Brain microvascular endothelial cell (primary cell): ENCODE data around the gene DHX30.

Experiments used
- DNase-seq: peaks from one replicate; pipeline ENCODE4 v3.0.0-alpha.2; 2020
- H3K27ac ChIP-seq: fragments of 250-450 bp; sonication (Bioruptor Pico); 2 replicates; pipeline ENCODE4 v1.5.1; 2020; ENCODE audit warnings: mild to moderate bottlenecking, moderate library complexity
- H3K27me3 ChIP-seq: fragments of 250-450 bp; sonication (Bioruptor Pico); replicated peaks from 2 replicates; pipeline ENCODE4 v1.5.1; 2020; ENCODE audit warnings: mild to moderate bottlenecking
- H3K36me3 ChIP-seq: fragments of 250-450 bp; sonication (Bioruptor Pico); replicated peaks from 2 replicates; pipeline ENCODE4 v1.5.1; 2020; ENCODE audit warnings: mild to moderate bottlenecking
- H3K4me3 ChIP-seq: 2 replicates; pipeline ENCODE4 v1.5.1; 2011; ENCODE audit warnings: low read depth, mild to moderate bottlenecking, control low read depth, low read length, moderate library complexity
- CTCF ChIP-seq: IDR thresholded peaks from 2 replicates; pipeline ENCODE4 v1.5.1; 2011; ENCODE audit warnings: low read depth, mild to moderate bottlenecking, moderate library complexity, low read length, control low read depth, inconsistent platforms; ENCODE audit errors: missing control alignments
- in situ Hi-C: cut with HindIII; loops from 2 replicates; pipeline ENCODE4 v1.10.0; 2017; ENCODE audit warnings: low sequenced_read_pairs, low pct_ligation_motif_present

DHX30 gene

DNA sequence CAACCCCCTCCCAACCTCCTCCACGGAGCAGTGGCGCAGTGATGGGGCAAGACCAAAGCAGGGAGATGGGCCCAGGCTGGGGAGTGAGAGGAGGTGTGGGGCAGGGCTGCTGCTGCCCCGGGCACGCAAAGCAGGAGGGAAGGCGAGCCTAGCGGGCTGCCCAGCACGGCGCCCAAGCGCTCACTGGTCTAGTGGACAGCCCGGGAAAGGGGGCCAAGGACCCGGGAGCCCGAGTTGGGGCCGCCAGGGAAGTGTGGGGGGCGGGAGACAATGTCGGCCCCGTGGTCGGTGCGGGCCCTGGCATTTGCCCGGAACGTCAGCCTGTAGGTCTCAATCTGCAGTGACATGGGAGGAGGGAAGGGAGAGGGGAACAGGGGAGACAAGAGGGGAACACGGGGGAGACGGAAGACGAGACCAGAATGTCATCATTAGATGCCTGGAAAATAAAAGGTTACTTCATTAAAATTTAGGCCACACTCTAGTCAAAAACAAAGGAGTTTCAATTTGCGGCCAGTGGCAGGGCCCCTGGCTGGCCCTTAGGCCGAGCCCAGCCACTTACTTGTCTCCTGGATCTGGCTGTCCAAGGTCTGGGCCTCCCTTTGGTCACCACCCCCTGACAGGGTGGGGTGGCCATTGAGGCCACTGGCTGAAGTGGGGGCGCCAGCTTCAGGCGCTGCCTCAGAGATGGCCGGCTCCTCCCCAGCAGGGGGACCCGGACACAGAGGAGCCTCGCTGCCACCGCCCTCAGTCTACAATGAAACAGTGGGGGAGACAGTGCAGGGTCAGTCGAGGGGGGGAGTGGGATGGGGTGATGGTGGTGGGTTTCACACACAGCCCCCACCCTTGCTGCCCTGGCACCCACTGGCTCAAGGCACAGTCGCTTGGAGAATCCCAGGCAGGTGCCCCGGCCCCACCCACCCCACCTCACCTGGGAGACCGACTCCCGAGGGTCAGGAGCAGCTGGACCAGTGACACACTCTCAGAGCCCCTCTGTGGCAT is 50.0 kb downstream of the DHX30 start:
- DNase-seq = no peak
- no peak for TF ChIP-seq CTCF
- Histone ChIP-seq H3K36me3 (peaks cover 90% of the 10 kb centered on the region), H3K4me3 (no peak overlapping the region), H3K27ac (no peak overlapping the region), H3K27me3 (no peaks in the 10 kb centered on the region)
- in situ Hi-C loops = no loop called here

GRCh38 chr3:47854267-47854666 is 51.3 kb downstream of the DHX30 start:
- no peaks in the 10 kb centered on the region for H3K27me3 ChIP-seq
- in situ Hi-C loops = no loop called here
- TF ChIP-seq CTCF = no peak
- H3K4me3 ChIP-seq = no peak overlapping the region
- no peak for DNase-seq
- no peak overlapping the region for H3K27ac ChIP-seq
- peaks cover 89% of the 10 kb centered on the region for H3K36me3 ChIP-seq

- Histone ChIP-seq H3K36me3 (peaks cover 89% of the 10 kb centered on the region), H3K27ac (no peak overlapping the region), H3K4me3 (no peak overlapping the region), H3K27me3 (no peaks in the 10 kb centered on the region)
- no peak for DNase-seq
- TF ChIP-seq CTCF = no peak
- in situ Hi-C loops = no loop called here
These were observed 52.0 kb downstream of the DHX30 start for GRCh38 chr3:47854720-47855455.

DNA sequence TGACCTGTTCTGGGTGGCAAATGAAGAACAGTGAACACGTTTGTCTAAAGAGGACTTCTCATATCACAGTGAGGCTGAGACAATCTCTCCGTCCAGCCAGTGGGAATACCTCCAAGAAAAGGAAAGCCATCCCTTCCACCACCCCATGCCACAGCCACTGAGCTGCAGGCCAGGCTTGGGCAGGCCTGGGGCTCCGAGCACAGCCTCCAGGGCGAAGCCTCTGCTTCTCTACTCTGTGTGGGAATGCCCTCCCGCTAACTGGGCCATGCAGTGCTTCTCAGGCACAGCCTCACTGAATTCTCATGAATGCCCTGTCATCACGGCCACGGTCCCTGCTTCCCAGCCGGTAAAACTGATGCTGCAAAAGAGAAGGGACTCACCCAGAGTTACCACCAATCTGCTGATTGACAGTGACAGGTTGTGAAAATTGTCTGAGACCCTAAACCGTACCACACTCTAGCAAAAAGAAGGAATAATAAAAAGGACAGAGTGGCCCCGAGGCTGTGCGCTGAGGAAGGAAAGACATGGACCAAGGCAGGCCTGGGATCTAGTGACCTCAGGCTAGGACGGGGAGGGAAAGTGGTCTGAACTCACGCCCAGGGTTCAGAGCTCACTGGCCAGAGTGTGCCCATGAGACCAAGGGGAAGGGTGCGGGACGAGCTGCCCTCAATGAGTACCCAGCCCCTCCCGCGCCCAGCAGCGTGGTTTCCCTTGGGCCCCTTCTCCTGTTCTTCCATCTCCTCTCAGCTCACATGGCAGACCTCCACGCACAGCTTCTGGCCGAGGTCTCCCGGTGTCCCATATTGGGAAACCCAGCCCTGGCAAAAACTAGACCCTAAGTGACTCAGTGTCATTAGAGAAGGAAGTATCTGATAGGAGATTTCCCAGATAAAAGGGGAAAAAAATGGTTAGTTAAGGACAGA is 52.8 kb downstream of the DHX30 start:
- no peak for TF ChIP-seq CTCF
- Histone ChIP-seq H3K4me3 (no peak overlapping the region), H3K27me3 (no peaks in the 10 kb centered on the region), H3K36me3 (peaks cover 94% of the 10 kb centered on the region), H3K27ac (no peak overlapping the region)
- no peak for DNase-seq
- in situ Hi-C loops = no loop called here

DNA sequence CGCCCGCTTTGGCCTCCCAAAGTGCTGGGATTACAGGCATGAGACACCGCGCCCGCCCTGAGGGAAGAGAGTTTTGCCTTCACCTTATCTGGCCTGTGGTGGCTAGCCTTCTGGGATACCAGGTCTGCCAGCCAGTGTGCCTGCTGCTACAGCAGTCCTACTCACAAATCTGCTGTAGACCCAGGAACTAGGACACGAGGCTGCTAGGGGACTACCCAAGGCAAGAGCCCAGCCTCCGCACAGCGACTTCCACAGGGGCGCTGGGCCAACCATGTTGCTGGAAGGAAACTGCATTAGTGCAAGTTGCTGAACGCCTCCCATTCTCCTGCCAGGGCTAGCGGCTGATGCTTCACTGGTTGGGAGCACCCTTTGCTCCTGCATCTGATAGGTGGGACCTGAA is 53.7 kb downstream of the DHX30 start:
- Histone ChIP-seq H3K4me3 (no peak overlapping the region), H3K27me3 (no peaks in the 10 kb centered on the region), H3K36me3 (peaks cover 92% of the 10 kb centered on the region), H3K27ac (no peak overlapping the region)
- TF ChIP-seq CTCF = no peak
- no peak for DNase-seq
- in situ Hi-C loops = no loop called here
